ENCODE results near the gene UBE2Z. TPM values are rescaled to one million over a fixed set of nuclear protein-coding genes. Genes with fewer than 3 reads are reported as not detected.

UBE2Z gene
- 52.0 TPM for polyA plus RNA-seq (2013, experiment 1 of 2)
- polyA plus RNA-seq (2013, experiment 2 of 2): 52.4 TPM

DNA sequence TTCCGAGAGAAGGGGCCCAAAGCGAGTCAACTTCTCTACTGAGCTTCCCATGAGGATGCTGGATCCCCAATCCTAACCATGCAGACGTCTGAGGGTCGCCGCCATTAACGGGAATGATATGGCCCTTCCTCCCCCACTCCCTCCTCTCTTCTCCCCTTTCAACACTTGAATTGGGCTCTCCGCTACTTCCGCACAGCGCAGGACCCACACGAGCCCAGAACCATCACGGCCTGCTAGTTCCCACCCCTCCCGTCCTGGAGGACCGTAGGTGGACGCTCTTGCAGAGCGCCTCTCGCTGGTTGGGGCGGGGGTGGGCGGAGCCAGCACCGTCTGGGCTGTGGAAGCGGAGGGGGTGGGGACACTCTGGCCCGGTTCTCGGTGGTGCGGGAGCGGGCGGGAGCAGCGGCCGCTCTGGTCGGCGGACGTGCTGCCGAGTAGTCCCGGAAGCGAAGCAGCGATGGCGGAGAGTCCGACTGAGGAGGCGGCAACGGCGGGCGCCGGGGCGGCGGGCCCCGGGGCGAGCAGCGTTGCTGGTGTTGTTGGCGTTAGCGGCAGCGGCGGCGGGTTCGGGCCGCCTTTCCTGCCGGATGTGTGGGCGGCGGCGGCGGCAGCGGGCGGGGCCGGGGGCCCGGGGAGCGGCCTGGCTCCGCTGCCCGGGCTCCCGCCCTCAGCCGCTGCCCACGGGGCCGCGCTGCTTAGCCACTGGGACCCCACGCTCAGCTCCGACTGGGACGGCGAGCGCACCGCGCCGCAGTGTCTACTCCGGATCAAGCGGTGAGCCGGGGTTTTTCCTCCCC lies at the start of gene UBE2Z:
TSS of gene UBE2Z (plus strand) at position 361 of the 797 bp plus-strand sequence. CDS start at position 458, 97 bp downstream.
- Histone ChIP-seq H3K79me1 (ENCODE audit: low read length) (peaks cover 26% of the 10 kb centered on the region), H3K23ac (ENCODE audit: low read length) (no peak within 1 kb of the TSS), H2BK15ac (replicated peaks; ENCODE audit: low read depth) (no peak within 1 kb of the TSS), H3K9ac (ENCODE audit: low read length) (peak within 1 kb of the TSS; percentile 95), H3K79me2 (ENCODE audit: control insufficient read depth, insufficient read depth, low read length) (peaks cover 38% of the 10 kb centered on the region), H3K4ac (ENCODE audit: low read depth, low read length) (peak within 1 kb of the TSS; percentile 100), H2BK120ac (ENCODE audit: low read depth, low read length) (peak within 1 kb of the TSS; percentile 98), H3K4me1 (ENCODE audit: control insufficient read depth, low read depth, low read length) (peaks cover 15% of the 10 kb centered on the region), H4K5ac (ENCODE audit: low read length) (no peak within 1 kb of the TSS), H3K18ac (ENCODE audit: low read length) (peak within 1 kb of the TSS; percentile 100), H2AK5ac (ENCODE audit: low read length) (no peak within 1 kb of the TSS), H3K27ac (ENCODE audit: low read depth, low read length) (peak within 1 kb of the TSS; percentile 99), H3K56ac (ENCODE audit: low read length) (peak within 1 kb of the TSS; percentile 99), H2BK5ac (ENCODE audit: low read length) (peak within 1 kb of the TSS; percentile 80), H3K4me2 (ENCODE audit: low read length) (peak within 1 kb of the TSS; percentile 68), H3K36me3 (ENCODE audit: control insufficient read depth, insufficient read depth, low read length) (peaks cover 16% of the 10 kb centered on the region), H4K8ac (ENCODE audit: low read depth, low read length) (peak within 1 kb of the TSS; percentile 95), H3K4me3 (ENCODE audit: low read length) (peak within 1 kb of the TSS; percentile 92), H3K27me3 (ENCODE audit: insufficient read depth, low read length, poor library complexity) (no peaks in the 10 kb centered on the region)
- peak; percentile 97 for DNase-seq
- no CpG with 5 or more reads among the region's 81 CpGs for WGBS (ENCODE audit: extremely low coverage, insufficient coverage, low lambda C conversion rate)

GRCh38 chr17:48860034-48860433 lies 48.2 kb upstream of the UBE2Z start:
- Histone ChIP-seq H4K5ac (ENCODE audit: low read length) (no peak overlapping the region), H3K36me3 (ENCODE audit: control insufficient read depth, insufficient read depth, low read length) (peaks cover 6% of the 10 kb centered on the region), H2BK15ac (replicated peaks; ENCODE audit: low read depth) (no peak overlapping the region), H3K79me1 (ENCODE audit: low read length) (no peaks in the 10 kb centered on the region), H4K8ac (ENCODE audit: low read depth, low read length) (no peak overlapping the region), H3K4me1 (ENCODE audit: control insufficient read depth, low read depth, low read length) (peaks cover 4% of the 10 kb centered on the region), H3K27me3 (ENCODE audit: insufficient read depth, low read length, poor library complexity) (no peaks in the 10 kb centered on the region), H3K4ac (ENCODE audit: low read depth, low read length) (no peak overlapping the region), H3K18ac (ENCODE audit: low read length) (no peak overlapping the region), H3K79me2 (ENCODE audit: control insufficient read depth, insufficient read depth, low read length) (no peaks in the 10 kb centered on the region), H2BK5ac (ENCODE audit: low read length) (no peak overlapping the region), H2BK120ac (ENCODE audit: low read depth, low read length) (no peak overlapping the region), H3K4me3 (ENCODE audit: low read length) (no peak overlapping the region), H3K9ac (ENCODE audit: low read length) (no peak overlapping the region), H2AK5ac (ENCODE audit: low read length) (no peak overlapping the region), H3K56ac (ENCODE audit: low read length) (no peak overlapping the region), H3K4me2 (ENCODE audit: low read length) (no peak overlapping the region), H3K27ac (ENCODE audit: low read depth, low read length) (no peak overlapping the region), H3K23ac (ENCODE audit: low read length) (no peak overlapping the region)
- WGBS (ENCODE audit: extremely low coverage, insufficient coverage, low lambda C conversion rate): no CpG with 5 or more reads among the region's 3 CpGs
- DNase-seq: no peak

DNA sequence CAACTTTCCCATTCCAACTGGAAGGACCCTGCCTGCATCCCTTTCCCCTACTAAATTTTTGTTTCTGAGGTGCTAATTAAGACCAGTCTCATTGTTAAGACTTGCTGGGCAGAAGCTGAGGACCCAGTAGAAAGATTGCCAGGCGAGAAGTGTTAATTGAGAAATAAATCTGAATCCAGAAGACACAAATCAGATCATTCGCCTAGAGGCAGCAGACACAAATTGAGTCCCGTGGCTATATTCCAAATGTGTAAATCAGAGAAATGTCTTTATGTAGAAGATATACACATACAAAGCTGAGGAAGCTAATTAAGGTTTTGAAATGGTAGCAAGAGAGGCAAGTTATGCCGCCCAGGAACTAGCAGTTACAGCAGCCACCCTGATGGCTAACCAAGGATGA lies 47.8 kb upstream of the UBE2Z start:
- H3K27ac ChIP-seq (ENCODE audit: low read depth, low read length): no peak overlapping the region
- WGBS (ENCODE audit: extremely low coverage, insufficient coverage, low lambda C conversion rate): no CpG with 5 or more reads among the region's 4 CpGs

GRCh38 chr17:48868916-48869500 lies 39.2 kb upstream of the UBE2Z start:
- DNase-seq: no peak
- Histone ChIP-seq H3K79me1 (ENCODE audit: low read length) (no peaks in the 10 kb centered on the region), H4K5ac (ENCODE audit: low read length) (no peak overlapping the region), H3K4me3 (ENCODE audit: low read length) (no peak overlapping the region), H3K4ac (ENCODE audit: low read depth, low read length) (no peak overlapping the region), H2BK5ac (ENCODE audit: low read length) (no peak overlapping the region), H3K9ac (ENCODE audit: low read length) (no peak overlapping the region), H3K27ac (ENCODE audit: low read depth, low read length) (no peak overlapping the region), H4K8ac (ENCODE audit: low read depth, low read length) (no peak overlapping the region), H3K36me3 (ENCODE audit: control insufficient read depth, insufficient read depth, low read length) (no peaks in the 10 kb centered on the region), H3K79me2 (ENCODE audit: control insufficient read depth, insufficient read depth, low read length) (no peaks in the 10 kb centered on the region), H3K4me1 (ENCODE audit: control insufficient read depth, low read depth, low read length) (peaks cover 13% of the 10 kb centered on the region), H3K56ac (ENCODE audit: low read length) (no peak overlapping the region), H3K4me2 (ENCODE audit: low read length) (no peak overlapping the region), H2BK120ac (ENCODE audit: low read depth, low read length) (no peak overlapping the region), H3K18ac (ENCODE audit: low read length) (no peak overlapping the region), H3K27me3 (ENCODE audit: insufficient read depth, low read length, poor library complexity) (no peaks in the 10 kb centered on the region), H3K23ac (ENCODE audit: low read length) (no peak overlapping the region), H2BK15ac (replicated peaks; ENCODE audit: low read depth) (no peak overlapping the region), H2AK5ac (ENCODE audit: low read length) (no peak overlapping the region)
- no CpG with 5 or more reads among the region's 3 CpGs for WGBS (ENCODE audit: extremely low coverage, insufficient coverage, low lambda C conversion rate)

More for the DNA sequence above, 47.8 kb upstream of the UBE2Z start:
- Histone ChIP-seq H3K4ac (ENCODE audit: low read depth, low read length) (no peak overlapping the region), H3K4me3 (ENCODE audit: low read length) (no peak overlapping the region), H2BK5ac (ENCODE audit: low read length) (no peak overlapping the region), H2BK15ac (replicated peaks; ENCODE audit: low read depth) (no peak overlapping the region), H4K8ac (ENCODE audit: low read depth, low read length) (no peak overlapping the region), H3K23ac (ENCODE audit: low read length) (no peak overlapping the region), H3K36me3 (ENCODE audit: control insufficient read depth, insufficient read depth, low read length) (peaks cover 6% of the 10 kb centered on the region), H3K9ac (ENCODE audit: low read length) (no peak overlapping the region), H3K79me1 (ENCODE audit: low read length) (no peaks in the 10 kb centered on the region), H3K4me2 (ENCODE audit: low read length) (no peak overlapping the region), H4K5ac (ENCODE audit: low read length) (no peak overlapping the region), H2BK120ac (ENCODE audit: low read depth, low read length) (no peak overlapping the region), H3K18ac (ENCODE audit: low read length) (no peak overlapping the region), H3K27me3 (ENCODE audit: insufficient read depth, low read length, poor library complexity) (no peaks in the 10 kb centered on the region), H3K56ac (ENCODE audit: low read length) (no peak overlapping the region), H3K4me1 (ENCODE audit: control insufficient read depth, low read depth, low read length) (no peaks in the 10 kb centered on the region), H2AK5ac (ENCODE audit: low read length) (no peak overlapping the region), H3K79me2 (ENCODE audit: control insufficient read depth, insufficient read depth, low read length) (no peaks in the 10 kb centered on the region)
- DNase-seq: no peak

DNA sequence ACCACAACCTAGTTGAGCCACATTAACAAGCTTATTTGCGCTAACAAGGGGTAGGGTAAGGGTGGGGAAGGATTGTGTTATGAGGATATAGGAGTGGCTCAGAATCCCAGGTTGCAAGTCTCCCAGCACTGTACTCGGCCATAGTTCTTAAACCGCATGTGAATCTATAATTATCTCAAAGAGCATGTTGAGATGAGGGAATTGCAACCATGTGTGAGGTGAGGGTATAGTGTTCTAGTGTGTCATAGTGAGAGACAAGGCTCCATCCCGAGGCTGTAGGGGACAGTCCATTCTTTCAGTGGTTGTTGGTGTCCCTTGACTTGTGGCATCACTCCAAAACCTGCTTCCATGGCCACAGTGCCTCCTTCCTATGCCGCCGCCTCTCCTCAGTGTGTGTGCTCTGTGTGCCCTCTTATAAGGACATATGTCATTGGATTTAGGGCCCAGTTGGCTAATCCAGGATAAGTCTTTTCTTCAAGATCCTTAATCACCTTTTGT lies 38.3 kb upstream of the UBE2Z start:
- no peak overlapping the region for H3K4ac ChIP-seq (ENCODE audit: low read depth, low read length)
- no peaks in the 10 kb centered on the region for H3K27me3 ChIP-seq (ENCODE audit: insufficient read depth, low read length, poor library complexity)
- H2BK120ac ChIP-seq (ENCODE audit: low read depth, low read length): no peak overlapping the region
- H4K8ac ChIP-seq (ENCODE audit: low read depth, low read length): no peak overlapping the region
- H3K56ac ChIP-seq (ENCODE audit: low read length): peak overlapping the region; percentile 22
- no peaks in the 10 kb centered on the region for H3K36me3 ChIP-seq (ENCODE audit: control insufficient read depth, insufficient read depth, low read length)
- H3K79me2 ChIP-seq (ENCODE audit: control insufficient read depth, insufficient read depth, low read length): no peaks in the 10 kb centered on the region
- no peak overlapping the region for H2BK5ac ChIP-seq (ENCODE audit: low read length)
- H3K23ac ChIP-seq (ENCODE audit: low read length): no peak overlapping the region
- no peaks in the 10 kb centered on the region for H3K79me1 ChIP-seq (ENCODE audit: low read length)
- H3K9ac ChIP-seq (ENCODE audit: low read length): no peak overlapping the region
- H3K18ac ChIP-seq (ENCODE audit: low read length): no peak overlapping the region
- DNase-seq: no peak
- H2AK5ac ChIP-seq (ENCODE audit: low read length): no peak overlapping the region
- no peak overlapping the region for H3K4me3 ChIP-seq (ENCODE audit: low read length)
- H3K4me2 ChIP-seq (ENCODE audit: low read length): no peak overlapping the region
- no peak overlapping the region for H3K27ac ChIP-seq (ENCODE audit: low read depth, low read length)
- peaks cover 13% of the 10 kb centered on the region for H3K4me1 ChIP-seq (ENCODE audit: control insufficient read depth, low read depth, low read length)
- no CpG with 5 or more reads among the region's 6 CpGs for WGBS (ENCODE audit: extremely low coverage, insufficient coverage, low lambda C conversion rate)
- no peak overlapping the region for H4K5ac ChIP-seq (ENCODE audit: low read length)
- H2BK15ac ChIP-seq (replicated peaks; ENCODE audit: low read depth): no peak overlapping the region

Data from mesendoderm (in vitro differentiated cells).